GM12878 (cell line): ENCODE results near the gene ZNF823.

Source experiments
- CTCF ChIP-seq, 3 experiments: IDR thresholded peaks in 2 of 3; conservative IDR thresholded peaks in 1 of 3; 2 replicates each; pipeline ENCODE4 v1.5.1; 2011; ENCODE audit warnings: low read depth in 3 of 3, low read length in 3 of 3, mild to moderate bottlenecking in 3 of 3, control low read depth in 2 of 3, moderate library complexity in 2 of 3, inconsistent platforms in 1 of 3, mixed read lengths in 1 of 3; ENCODE audit not compliant: control insufficient read depth in 2 of 3, insufficient read depth in 1 of 3; ENCODE audit errors: extremely low read depth in 1 of 3
- E4F1 ChIP-seq: fragments of 450-650 bp; IDR thresholded peaks from 2 replicates; pipeline ENCODE4 v1.6.1; 2018; ENCODE audit warnings: borderline replicate concordance, mild to moderate bottlenecking; ENCODE audit not compliant: partially characterized antibody
- MAX ChIP-seq: IDR thresholded peaks from 2 replicates; pipeline ENCODE4 v1.6.1; 2012; ENCODE audit warnings: low read depth, low read length, improper control_type of control experiment
- REST ChIP-seq: IDR thresholded peaks from 2 replicates; pipeline ENCODE4 v1.6.1; 2012; ENCODE audit warnings: mild to moderate bottlenecking, low read depth, low read length
- SIN3A ChIP-seq: IDR thresholded peaks from 2 replicates; pipeline ENCODE4 v1.6.1; 2012; ENCODE audit warnings: low read depth, low read length, improper control_type of control experiment
- SP1 ChIP-seq: IDR thresholded peaks from one replicate; pipeline ENCODE4 v1.6.1; 2011; ENCODE audit warnings: low read depth, low read length

- no peak for TF ChIP-seq SIN3A
- TF ChIP-seq SP1, result no peak
- TF ChIP-seq CTCF (IDR thresholded peaks at IDR 0.05 in 2 of 3, conservative IDR thresholded peaks at IDR 0.05 in 1 of 3; ENCODE audit: control insufficient read depth in 2 of 3, extremely low read depth in 1 of 3, insufficient read depth in 1 of 3, low read depth in 3 of 3, low read length in 3 of 3), result no peak
- no peak for TF ChIP-seq MAX
- TF ChIP-seq REST, result no peak
- TF ChIP-seq E4F1, result no peak
These were observed 33.3 kb downstream of the ZNF823 start for GRCh38 chr19:11705474-11705873.
